ENCODE results near the gene HES4.

- TF ChIP-seq CTCF (IDR thresholded peaks at IDR 0.05) (no peak), POLR2A (IDR thresholded peaks at IDR 0.05) (no peak)
Measured at GRCh38 chr1:952603-953002, 47.3 kb downstream of the HES4 start.

Measured in stomach (tissue), 4 donors.